GM23338 (cell line): Measurements from ENCODE around the gene OR51A7. TPM values are rescaled to one million over a fixed set of nuclear protein-coding genes. Genes with fewer than 3 reads are reported as not detected.

Experiments used
- ATAC-seq: fragments of 200-7000 bp; cut with Tn5 transposase; 3 replicates; pipeline ENCODE4 v1.9.1; 2020
- DNase-seq: peaks from one replicate; pipeline ENCODE4 v3.0.0-alpha.2; 2015; ENCODE audit warnings: low spot score
- H2AFZ ChIP-seq: fragments of 200-600 bp; sonication (generic); 2 replicates; pipeline ENCODE4 v1.8.0; 2016; ENCODE audit warnings: antibody characterized with exemption, mild to moderate bottlenecking, moderate library complexity
- H3F3A ChIP-seq: fragments of 200-600 bp; sonication (generic); replicated peaks from 2 replicates; pipeline ENCODE4 v1.8.0; 2017; ENCODE audit warnings: antibody characterized with exemption, mixed run types, low read depth
- H3K27ac ChIP-seq: fragments of 200-600 bp; sonication (generic); 2 replicates; pipeline ENCODE4 v1.6.1; 2016; ENCODE audit warnings: low read depth
- H3K27me3 ChIP-seq: fragments of 200-600 bp; sonication (generic); 2 replicates; pipeline ENCODE4 v1.8.0; 2016; ENCODE audit warnings: mild to moderate bottlenecking, mixed run types, moderate library complexity; ENCODE audit not compliant: insufficient read depth
- H3K36me3 ChIP-seq: fragments of 200-600 bp; sonication (generic); 2 replicates; pipeline ENCODE4 v1.8.0; 2016; ENCODE audit warnings: mild to moderate bottlenecking; ENCODE audit not compliant: insufficient read depth
- H3K4me1 ChIP-seq: fragments of 200-600 bp; sonication (generic); 2 replicates; pipeline ENCODE4 v1.8.0; 2016; ENCODE audit warnings: mild to moderate bottlenecking, moderate library complexity; ENCODE audit not compliant: insufficient read depth
- H3K4me2 ChIP-seq: fragments of 200-600 bp; sonication (generic); 2 replicates; pipeline ENCODE4 v1.7.1; 2017; ENCODE audit warnings: mixed run types
- H3K4me3 ChIP-seq: fragments of 200-600 bp; sonication (generic); 2 replicates; pipeline ENCODE4 v1.6.1; 2016; ENCODE audit warnings: mixed run types
- H3K79me2 ChIP-seq: fragments of 200-600 bp; sonication (generic); replicated peaks from 2 replicates; pipeline ENCODE4 v1.8.0; 2017; ENCODE audit warnings: mild to moderate bottlenecking; ENCODE audit not compliant: insufficient read depth
- H3K9me2 ChIP-seq: fragments of 200-600 bp; sonication (generic); 2 replicates; pipeline ENCODE4 v1.8.0; 2017; ENCODE audit not compliant: insufficient read depth
- H4K20me1 ChIP-seq: fragments of 200-600 bp; sonication (generic); replicated peaks from 2 replicates; pipeline ENCODE4 v1.8.0; 2017; ENCODE audit warnings: mild to moderate bottlenecking; ENCODE audit not compliant: insufficient read depth
- H3K27ac Mint-ChIP-seq: 2 replicates; pipeline ENCODE4 v1.8.0; 2020; ENCODE audit warnings: inconsistent platforms, mild to moderate bottlenecking, moderate library complexity, mixed read lengths
- H3K27me3 Mint-ChIP-seq: 3 replicates; pipeline ENCODE4 v1.8.0; 2022; ENCODE audit warnings: low read depth, mild to moderate bottlenecking, moderate library complexity, mixed read lengths, inconsistent platforms; ENCODE audit not compliant: insufficient read depth, poor library complexity
- H3K36me3 Mint-ChIP-seq: 3 replicates; pipeline ENCODE4 v1.8.0; 2021; ENCODE audit warnings: low read depth, mild to moderate bottlenecking, inconsistent platforms, moderate library complexity, mixed read lengths
- H3K4me1 Mint-ChIP-seq: 3 replicates; pipeline ENCODE4 v1.8.0; 2020; ENCODE audit warnings: mild to moderate bottlenecking, inconsistent platforms, mixed read lengths
- H3K4me3 Mint-ChIP-seq: 3 replicates; pipeline ENCODE4 v1.8.0; 2021; ENCODE audit warnings: moderate library complexity, mild to moderate bottlenecking, inconsistent platforms, mixed read lengths
- H3K9me3 Mint-ChIP-seq: 3 replicates; pipeline ENCODE4 v1.8.0; 2020; ENCODE audit warnings: moderate library complexity, mild to moderate bottlenecking, inconsistent platforms, mixed read lengths
- CREB1 ChIP-seq: fragments of 250-450 bp; sonication (Bioruptor Pico); IDR thresholded peaks from 2 replicates; pipeline ENCODE4 v1.5.0; 2020; ENCODE audit warnings: low read depth, mild to moderate bottlenecking, moderate library complexity
- EZH2 ChIP-seq: fragments of 200-600 bp; sonication (generic); IDR thresholded peaks from one replicate; pipeline ENCODE4 v1.8.0; 2017; ENCODE audit warnings: antibody characterized with exemption, mild to moderate bottlenecking, low read depth; ENCODE audit not compliant: unreplicated experiment
- EZH2phosphoT487 ChIP-seq: fragments of 200-600 bp; sonication (generic); IDR thresholded peaks from one replicate; pipeline ENCODE4 v1.8.1; 2018; ENCODE audit warnings: antibody characterized with exemption; ENCODE audit not compliant: unreplicated experiment
- JUNB ChIP-seq: IDR thresholded peaks from one replicate; pipeline ENCODE4 v1.6.1; 2016; ENCODE audit warnings: antibody characterized with exemption; ENCODE audit not compliant: unreplicated experiment
- NANOG ChIP-seq: IDR thresholded peaks from 2 replicates; pipeline ENCODE4 v1.6.1; 2016; ENCODE audit warnings: antibody characterized with exemption, borderline replicate concordance
- POLR2AphosphoS5 ChIP-seq: IDR thresholded peaks from 2 replicates; pipeline ENCODE4 v1.6.1; 2016; ENCODE audit warnings: antibody characterized with exemption, low read depth
- STAT1 ChIP-seq: IDR thresholded peaks from one replicate; pipeline ENCODE4 v1.6.1; 2016; ENCODE audit warnings: antibody characterized with exemption; ENCODE audit not compliant: unreplicated experiment
- ZNF114 ChIP-seq: fragments of 250-450 bp; sonication (Bioruptor Pico); IDR thresholded peaks from 2 replicates; pipeline ENCODE4 v1.5.0; 2020; ENCODE audit warnings: mild to moderate bottlenecking, moderate library complexity
- ZNF331 ChIP-seq: fragments of 250-450 bp; sonication (Bioruptor Pico); IDR thresholded peaks from 2 replicates; pipeline ENCODE4 v1.5.0; 2020; ENCODE audit warnings: low read depth, mild to moderate bottlenecking, moderate library complexity
- polyA plus RNA-seq: library from polyadenylated mRNA; unstranded; fragments of >200 nt; fragmentation: Nextera tagmentation; extraction: Ambion mirVana; gene quantifications from 2 replicates; pipeline ENCODE4 v1.2.1, GENCODE V29; 2016
- total RNA-seq: library from RNA; depleted of rRNA; stranded (reverse); fragments of >200 nt; shearing (Covaris generic); gene quantifications from 2 replicates; pipeline ENCODE4 v1.2.3, GENCODE V29; 2014
- TF ChIP-seq, protein P1 (sequence below), 2 experiments: fragments of 200-600 bp in 1 of 2; sonication (generic) in 1 of 2; conservative IDR thresholded peaks; 2 replicates each; pipeline versions ENCODE4 v1.5.1 to v1.6.1; 2016 to 2017; ENCODE audit warnings: antibody characterized with exemption in 2 of 2, low read depth in 2 of 2, mild to moderate bottlenecking in 2 of 2, moderate library complexity in 1 of 2
- TF ChIP-seq, protein P2 (sequence below): IDR thresholded peaks from one replicate; pipeline ENCODE4 v1.6.1; 2018; ENCODE audit warnings: antibody characterized with exemption; ENCODE audit not compliant: unreplicated experiment
- TF ChIP-seq, protein P3 (sequence below): IDR thresholded peaks from 2 replicates; pipeline ENCODE4 v1.6.1; 2016; ENCODE audit warnings: antibody characterized with exemption
- TF ChIP-seq, protein P4 (sequence below): fragments of 250-450 bp; sonication (Bioruptor Pico); IDR thresholded peaks from 2 replicates; pipeline ENCODE4 v1.5.0; 2020; ENCODE audit warnings: mild to moderate bottlenecking, moderate library complexity

The OR51A7 gene
- total and polyA plus RNA-seq, 2 experiments from 2014 or later: not detected

DNA sequence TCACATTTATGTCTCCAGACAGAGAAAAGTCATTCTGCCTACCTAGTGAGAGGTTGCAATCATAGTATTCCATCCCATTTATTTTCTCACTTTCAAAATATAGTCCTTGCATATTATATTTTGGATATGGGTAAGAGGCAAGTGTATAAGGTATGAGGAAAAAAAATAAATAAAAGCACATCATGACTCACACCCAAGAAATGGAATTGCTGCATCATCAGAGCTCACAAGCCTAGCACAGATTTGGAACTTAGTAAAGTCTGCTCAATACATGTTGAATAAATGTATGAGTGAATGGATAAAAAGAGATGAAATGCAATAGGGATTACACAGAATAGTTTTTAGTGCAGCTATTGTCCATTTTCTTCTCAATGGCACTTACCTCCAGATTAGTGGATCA is 23.0 kb downstream of the OR51A7 start:
- Mint-ChIP-seq H3K36me3 (no peaks in the 10 kb centered on the region), H3K4me1 (no peaks in the 10 kb centered on the region)

More for the DNA sequence above, 23.0 kb downstream of the OR51A7 start:
- Histone ChIP-seq H3K4me1 (no peaks in the 10 kb centered on the region), H3F3A (no peaks in the 10 kb centered on the region), H3K4me3 (no peak overlapping the region), H3K36me3 (no peaks in the 10 kb centered on the region), H3K4me2 (no peak overlapping the region), H3K9me2 (no peaks in the 10 kb centered on the region), H3K27ac (no peak overlapping the region), H3K27me3 (no peaks in the 10 kb centered on the region), H4K20me1 (no peaks in the 10 kb centered on the region), H3K79me2 (no peaks in the 10 kb centered on the region), H2AFZ (no peak overlapping the region)
- no peak overlapping the region for H3K4me3 Mint-ChIP-seq
- TF ChIP-seq STAT1 (no peak), EZH2phosphoT487 (no peak), ZNF331 (CRISPR knock-in tag) (no peak), EZH2 (no peak), NANOG (no peak), CREB1 (CRISPR knock-in tag) (no peak), POLR2AphosphoS5 (no peak), JUNB (no peak), ZNF114 (CRISPR knock-in tag) (no peak)
- TF ChIP-seq, protein P1, sequence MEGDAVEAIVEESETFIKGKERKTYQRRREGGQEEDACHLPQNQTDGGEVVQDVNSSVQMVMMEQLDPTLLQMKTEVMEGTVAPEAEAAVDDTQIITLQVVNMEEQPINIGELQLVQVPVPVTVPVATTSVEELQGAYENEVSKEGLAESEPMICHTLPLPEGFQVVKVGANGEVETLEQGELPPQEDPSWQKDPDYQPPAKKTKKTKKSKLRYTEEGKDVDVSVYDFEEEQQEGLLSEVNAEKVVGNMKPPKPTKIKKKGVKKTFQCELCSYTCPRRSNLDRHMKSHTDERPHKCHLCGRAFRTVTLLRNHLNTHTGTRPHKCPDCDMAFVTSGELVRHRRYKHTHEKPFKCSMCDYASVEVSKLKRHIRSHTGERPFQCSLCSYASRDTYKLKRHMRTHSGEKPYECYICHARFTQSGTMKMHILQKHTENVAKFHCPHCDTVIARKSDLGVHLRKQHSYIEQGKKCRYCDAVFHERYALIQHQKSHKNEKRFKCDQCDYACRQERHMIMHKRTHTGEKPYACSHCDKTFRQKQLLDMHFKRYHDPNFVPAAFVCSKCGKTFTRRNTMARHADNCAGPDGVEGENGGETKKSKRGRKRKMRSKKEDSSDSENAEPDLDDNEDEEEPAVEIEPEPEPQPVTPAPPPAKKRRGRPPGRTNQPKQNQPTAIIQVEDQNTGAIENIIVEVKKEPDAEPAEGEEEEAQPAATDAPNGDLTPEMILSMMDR (conservative IDR thresholded peaks at IDR 0.05; ENCODE audit: low read depth in 2 of 2): no peak
- TF ChIP-seq, protein P2, sequence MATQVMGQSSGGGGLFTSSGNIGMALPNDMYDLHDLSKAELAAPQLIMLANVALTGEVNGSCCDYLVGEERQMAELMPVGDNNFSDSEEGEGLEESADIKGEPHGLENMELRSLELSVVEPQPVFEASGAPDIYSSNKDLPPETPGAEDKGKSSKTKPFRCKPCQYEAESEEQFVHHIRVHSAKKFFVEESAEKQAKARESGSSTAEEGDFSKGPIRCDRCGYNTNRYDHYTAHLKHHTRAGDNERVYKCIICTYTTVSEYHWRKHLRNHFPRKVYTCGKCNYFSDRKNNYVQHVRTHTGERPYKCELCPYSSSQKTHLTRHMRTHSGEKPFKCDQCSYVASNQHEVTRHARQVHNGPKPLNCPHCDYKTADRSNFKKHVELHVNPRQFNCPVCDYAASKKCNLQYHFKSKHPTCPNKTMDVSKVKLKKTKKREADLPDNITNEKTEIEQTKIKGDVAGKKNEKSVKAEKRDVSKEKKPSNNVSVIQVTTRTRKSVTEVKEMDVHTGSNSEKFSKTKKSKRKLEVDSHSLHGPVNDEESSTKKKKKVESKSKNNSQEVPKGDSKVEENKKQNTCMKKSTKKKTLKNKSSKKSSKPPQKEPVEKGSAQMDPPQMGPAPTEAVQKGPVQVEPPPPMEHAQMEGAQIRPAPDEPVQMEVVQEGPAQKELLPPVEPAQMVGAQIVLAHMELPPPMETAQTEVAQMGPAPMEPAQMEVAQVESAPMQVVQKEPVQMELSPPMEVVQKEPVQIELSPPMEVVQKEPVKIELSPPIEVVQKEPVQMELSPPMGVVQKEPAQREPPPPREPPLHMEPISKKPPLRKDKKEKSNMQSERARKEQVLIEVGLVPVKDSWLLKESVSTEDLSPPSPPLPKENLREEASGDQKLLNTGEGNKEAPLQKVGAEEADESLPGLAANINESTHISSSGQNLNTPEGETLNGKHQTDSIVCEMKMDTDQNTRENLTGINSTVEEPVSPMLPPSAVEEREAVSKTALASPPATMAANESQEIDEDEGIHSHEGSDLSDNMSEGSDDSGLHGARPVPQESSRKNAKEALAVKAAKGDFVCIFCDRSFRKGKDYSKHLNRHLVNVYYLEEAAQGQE: no peak
- TF ChIP-seq, protein P3, sequence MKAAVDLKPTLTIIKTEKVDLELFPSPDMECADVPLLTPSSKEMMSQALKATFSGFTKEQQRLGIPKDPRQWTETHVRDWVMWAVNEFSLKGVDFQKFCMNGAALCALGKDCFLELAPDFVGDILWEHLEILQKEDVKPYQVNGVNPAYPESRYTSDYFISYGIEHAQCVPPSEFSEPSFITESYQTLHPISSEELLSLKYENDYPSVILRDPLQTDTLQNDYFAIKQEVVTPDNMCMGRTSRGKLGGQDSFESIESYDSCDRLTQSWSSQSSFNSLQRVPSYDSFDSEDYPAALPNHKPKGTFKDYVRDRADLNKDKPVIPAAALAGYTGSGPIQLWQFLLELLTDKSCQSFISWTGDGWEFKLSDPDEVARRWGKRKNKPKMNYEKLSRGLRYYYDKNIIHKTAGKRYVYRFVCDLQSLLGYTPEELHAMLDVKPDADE: no peak
- TF ChIP-seq, protein P4, sequence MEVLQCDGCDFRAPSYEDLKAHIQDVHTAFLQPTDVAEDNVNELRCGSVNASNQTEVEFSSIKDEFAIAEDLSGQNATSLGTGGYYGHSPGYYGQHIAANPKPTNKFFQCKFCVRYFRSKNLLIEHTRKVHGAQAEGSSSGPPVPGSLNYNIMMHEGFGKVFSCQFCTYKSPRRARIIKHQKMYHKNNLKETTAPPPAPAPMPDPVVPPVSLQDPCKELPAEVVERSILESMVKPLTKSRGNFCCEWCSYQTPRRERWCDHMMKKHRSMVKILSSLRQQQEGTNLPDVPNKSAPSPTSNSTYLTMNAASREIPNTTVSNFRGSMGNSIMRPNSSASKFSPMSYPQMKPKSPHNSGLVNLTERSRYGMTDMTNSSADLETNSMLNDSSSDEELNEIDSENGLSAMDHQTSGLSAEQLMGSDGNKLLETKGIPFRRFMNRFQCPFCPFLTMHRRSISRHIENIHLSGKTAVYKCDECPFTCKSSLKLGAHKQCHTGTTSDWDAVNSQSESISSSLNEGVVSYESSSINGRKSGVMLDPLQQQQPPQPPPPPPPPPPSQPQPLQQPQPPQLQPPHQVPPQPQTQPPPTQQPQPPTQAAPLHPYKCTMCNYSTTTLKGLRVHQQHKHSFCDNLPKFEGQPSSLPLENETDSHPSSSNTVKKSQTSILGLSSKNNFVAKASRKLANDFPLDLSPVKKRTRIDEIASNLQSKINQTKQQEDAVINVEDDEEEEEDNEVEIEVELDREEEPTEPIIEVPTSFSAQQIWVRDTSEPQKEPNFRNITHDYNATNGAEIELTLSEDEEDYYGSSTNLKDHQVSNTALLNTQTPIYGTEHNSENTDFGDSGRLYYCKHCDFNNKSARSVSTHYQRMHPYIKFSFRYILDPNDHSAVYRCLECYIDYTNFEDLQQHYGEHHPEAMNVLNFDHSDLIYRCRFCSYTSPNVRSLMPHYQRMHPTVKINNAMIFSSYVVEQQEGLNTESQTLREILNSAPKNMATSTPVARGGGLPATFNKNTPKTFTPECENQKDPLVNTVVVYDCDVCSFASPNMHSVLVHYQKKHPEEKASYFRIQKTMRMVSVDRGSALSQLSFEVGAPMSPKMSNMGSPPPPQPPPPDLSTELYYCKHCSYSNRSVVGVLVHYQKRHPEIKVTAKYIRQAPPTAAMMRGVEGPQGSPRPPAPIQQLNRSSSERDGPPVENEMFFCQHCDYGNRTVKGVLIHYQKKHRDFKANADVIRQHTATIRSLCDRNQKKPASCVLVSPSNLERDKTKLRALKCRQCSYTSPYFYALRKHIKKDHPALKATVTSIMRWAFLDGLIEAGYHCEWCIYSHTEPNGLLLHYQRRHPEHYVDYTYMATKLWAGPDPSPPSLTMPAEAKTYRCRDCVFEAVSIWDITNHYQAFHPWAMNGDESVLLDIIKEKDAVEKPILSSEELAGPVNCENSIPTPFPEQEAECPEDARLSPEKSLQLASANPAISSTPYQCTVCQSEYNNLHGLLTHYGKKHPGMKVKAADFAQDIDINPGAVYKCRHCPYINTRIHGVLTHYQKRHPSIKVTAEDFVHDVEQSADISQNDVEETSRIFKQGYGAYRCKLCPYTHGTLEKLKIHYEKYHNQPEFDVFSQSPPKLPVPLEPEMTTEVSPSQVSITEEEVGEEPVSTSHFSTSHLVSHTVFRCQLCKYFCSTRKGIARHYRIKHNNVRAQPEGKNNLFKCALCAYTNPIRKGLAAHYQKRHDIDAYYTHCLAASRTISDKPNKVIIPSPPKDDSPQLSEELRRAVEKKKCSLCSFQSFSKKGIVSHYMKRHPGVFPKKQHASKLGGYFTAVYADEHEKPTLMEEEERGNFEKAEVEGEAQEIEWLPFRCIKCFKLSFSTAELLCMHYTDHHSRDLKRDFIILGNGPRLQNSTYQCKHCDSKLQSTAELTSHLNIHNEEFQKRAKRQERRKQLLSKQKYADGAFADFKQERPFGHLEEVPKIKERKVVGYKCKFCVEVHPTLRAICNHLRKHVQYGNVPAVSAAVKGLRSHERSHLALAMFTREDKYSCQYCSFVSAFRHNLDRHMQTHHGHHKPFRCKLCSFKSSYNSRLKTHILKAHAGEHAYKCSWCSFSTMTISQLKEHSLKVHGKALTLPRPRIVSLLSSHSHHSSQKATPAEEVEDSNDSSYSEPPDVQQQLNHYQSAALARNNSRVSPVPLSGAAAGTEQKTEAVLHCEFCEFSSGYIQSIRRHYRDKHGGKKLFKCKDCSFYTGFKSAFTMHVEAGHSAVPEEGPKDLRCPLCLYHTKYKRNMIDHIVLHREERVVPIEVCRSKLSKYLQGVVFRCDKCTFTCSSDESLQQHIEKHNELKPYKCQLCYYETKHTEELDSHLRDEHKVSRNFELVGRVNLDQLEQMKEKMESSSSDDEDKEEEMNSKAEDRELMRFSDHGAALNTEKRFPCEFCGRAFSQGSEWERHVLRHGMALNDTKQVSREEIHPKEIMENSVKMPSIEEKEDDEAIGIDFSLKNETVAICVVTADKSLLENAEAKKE: no peak
- H3K9me3 Mint-ChIP-seq: no peaks in the 10 kb centered on the region
- no peak overlapping the region for H3K27ac Mint-ChIP-seq
- ATAC-seq: no peak
- no peak for DNase-seq
- H3K27me3 Mint-ChIP-seq: peaks cover 1% of the 10 kb centered on the region
